Parathyroid adenoma (tissue), 2 donors: Measurements from ENCODE around the gene TMEM192.

ENCODE experiments used
- H2AFZ ChIP-seq: fragments of 300-600 bp; sonication (generic); one replicate; pipeline ENCODE4 v1.7.0; 2017; ENCODE audit warnings: antibody characterized with exemption, mild to moderate bottlenecking
- H3K27ac ChIP-seq: fragments of 300-600 bp; sonication (generic); one replicate; pipeline ENCODE4 v1.7.0; 2017
- H3K27me3 ChIP-seq: fragments of 300-600 bp; sonication (generic); one replicate; pipeline ENCODE4 v1.7.0; 2017; ENCODE audit warnings: low read length; ENCODE audit not compliant: control insufficient read depth, insufficient read depth
- H3K36me3 ChIP-seq: fragments of 300-600 bp; sonication (generic); one replicate; pipeline ENCODE4 v1.7.0; 2017; ENCODE audit warnings: low read length; ENCODE audit not compliant: control insufficient read depth, insufficient read depth
- H3K4me1 ChIP-seq: fragments of 300-600 bp; sonication (generic); one replicate; pipeline ENCODE4 v1.7.0; 2017; ENCODE audit warnings: control low read depth
- H3K4me2 ChIP-seq: fragments of 300-600 bp; sonication (generic); one replicate; pipeline ENCODE4 v1.7.0; 2017; ENCODE audit warnings: low read length
- H3K4me3 ChIP-seq: fragments of 300-600 bp; sonication (generic); one replicate; pipeline ENCODE4 v1.7.0; 2017; ENCODE audit warnings: low read depth, low read length
- H3K79me2 ChIP-seq: fragments of 300-600 bp; sonication (generic); one replicate; pipeline ENCODE4 v1.7.0; 2017; ENCODE audit warnings: control low read depth
- H3K9ac ChIP-seq: fragments of 300-600 bp; sonication (generic); one replicate; pipeline ENCODE4 v1.7.0; 2017; ENCODE audit warnings: mild to moderate bottlenecking
- H3K9me3 ChIP-seq: fragments of 300-600 bp; sonication (generic); one replicate; pipeline ENCODE4 v1.7.0; 2017; ENCODE audit warnings: low read length; ENCODE audit not compliant: control insufficient read depth
- CTCF ChIP-seq: fragments of 300-600 bp; sonication (generic); IDR thresholded peaks from one replicate; pipeline ENCODE4 v1.7.0; 2017; ENCODE audit warnings: antibody characterized with exemption, mild to moderate bottlenecking
- donor health status: primary hyperparathyroidism.

TMEM192 gene

GRCh38 chr4:165112368-165113121 is at the start of gene TMEM192:
Gene TMEM192 (minus strand): TSS chr4:165112860. CDS start chr4:165112773, 87 bp downstream.
- no peak for TF ChIP-seq CTCF
- Histone ChIP-seq H3K36me3 (no peaks in the 10 kb centered on the region), H3K27me3 (no peaks in the 10 kb centered on the region)

DNA sequence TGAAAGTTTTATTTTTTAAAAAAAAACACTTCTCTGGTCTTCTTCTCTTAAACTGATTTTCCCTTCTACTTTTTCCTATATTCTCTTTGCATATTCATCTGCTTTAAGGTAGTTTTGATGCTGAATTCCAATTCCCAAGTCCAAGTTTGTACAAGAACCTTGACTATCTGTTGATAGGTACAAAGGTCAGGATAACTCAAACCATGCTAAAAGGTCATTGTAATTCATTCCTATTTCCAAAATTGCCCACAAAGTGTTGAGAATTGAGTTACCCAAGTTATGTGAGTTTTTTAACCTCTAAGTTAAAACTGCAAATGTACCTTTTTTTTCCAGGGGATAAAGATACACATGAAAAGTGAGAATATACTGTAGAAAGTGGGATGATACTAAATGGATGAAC is 46.1 kb upstream of the TMEM192 start:
- Histone ChIP-seq H3K9me3 (no peaks in the 10 kb centered on the region), H3K27me3 (no peaks in the 10 kb centered on the region), H3K4me3 (no peak overlapping the region), H3K79me2 (no peaks in the 10 kb centered on the region), H3K4me1 (no peaks in the 10 kb centered on the region), H3K4me2 (no peak overlapping the region), H3K9ac (no peak overlapping the region), H3K36me3 (no peaks in the 10 kb centered on the region), H2AFZ (no peak overlapping the region), H3K27ac (no peak overlapping the region)
- TF ChIP-seq CTCF = no peak

More at GRCh38 chr4:165112368-165113121, at the start of gene TMEM192:
- Histone ChIP-seq H3K4me1 (no peaks in the 10 kb centered on the region), H3K79me2 (no peaks in the 10 kb centered on the region), H3K4me3 (peak within 1 kb of the TSS; percentile 87), H3K27ac (peak within 1 kb of the TSS; percentile 92), H3K9ac (peak within 1 kb of the TSS; percentile 67), H3K4me2 (peak within 1 kb of the TSS; percentile 96), H3K9me3 (no peaks in the 10 kb centered on the region), H2AFZ (peak within 1 kb of the TSS; percentile 97)

DNA sequence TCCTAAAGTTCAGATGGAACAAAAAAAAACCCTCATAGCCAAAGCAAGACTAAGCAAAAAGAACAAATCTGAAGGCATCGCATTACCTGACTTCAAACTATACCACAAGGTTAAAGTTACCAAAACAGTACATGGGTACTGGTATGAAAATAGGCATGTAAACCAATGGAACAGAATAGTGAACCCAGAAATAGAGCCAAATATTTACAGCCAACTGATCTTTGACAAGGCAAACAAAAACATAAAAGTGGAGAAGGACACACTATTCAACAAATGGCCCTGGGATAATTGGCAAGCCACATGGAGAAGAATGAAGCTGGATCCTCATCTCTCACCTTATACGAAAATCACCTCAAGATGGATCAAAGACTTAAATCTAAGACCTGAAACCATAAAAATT is 44.2 kb upstream of the TMEM192 start:
- Histone ChIP-seq H3K79me2 (no peaks in the 10 kb centered on the region), H3K4me3 (no peak overlapping the region), H3K27me3 (no peaks in the 10 kb centered on the region), H3K9me3 (no peaks in the 10 kb centered on the region), H2AFZ (no peak overlapping the region), H3K4me1 (no peaks in the 10 kb centered on the region), H3K27ac (no peak overlapping the region), H3K36me3 (no peaks in the 10 kb centered on the region), H3K4me2 (no peak overlapping the region), H3K9ac (no peak overlapping the region)
- no peak for TF ChIP-seq CTCF

- no peaks in the 10 kb centered on the region for H3K36me3 ChIP-seq
- TF ChIP-seq CTCF = no peak
- H3K4me1 ChIP-seq = no peaks in the 10 kb centered on the region
- no peak overlapping the region for H3K4me3 ChIP-seq
- no peaks in the 10 kb centered on the region for H3K79me2 ChIP-seq
- no peak overlapping the region for H2AFZ ChIP-seq
- no peak overlapping the region for H3K27ac ChIP-seq
- no peaks in the 10 kb centered on the region for H3K9me3 ChIP-seq
- H3K4me2 ChIP-seq = no peak overlapping the region
- H3K27me3 ChIP-seq = no peaks in the 10 kb centered on the region
- no peak overlapping the region for H3K9ac ChIP-seq
Observed at GRCh38 chr4:165154482-165154881, 41.8 kb upstream of the TMEM192 start.

DNA sequence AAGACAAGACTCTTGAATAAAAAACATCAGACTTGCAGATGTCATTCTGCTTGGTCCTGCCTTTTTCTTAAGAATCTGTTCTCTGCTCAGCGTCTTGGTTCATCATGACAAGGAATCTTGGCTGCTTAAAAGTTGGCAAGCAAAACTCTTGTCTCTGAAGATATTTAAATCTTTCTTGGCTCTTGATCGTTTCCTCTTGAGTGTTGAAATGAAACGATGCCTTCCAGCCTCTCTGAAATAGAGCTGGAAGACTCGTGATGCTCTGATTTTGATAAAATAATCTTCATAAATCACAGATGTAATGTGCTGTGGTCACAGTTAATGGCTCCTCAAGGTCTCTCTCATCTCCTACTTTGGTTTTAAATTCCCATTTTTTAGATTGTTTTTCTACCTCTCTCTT is 39.9 kb upstream of the TMEM192 start:
- H3K27ac ChIP-seq = no peak overlapping the region
- no peaks in the 10 kb centered on the region for H3K9me3 ChIP-seq
- H2AFZ ChIP-seq = no peak overlapping the region
- TF ChIP-seq CTCF = no peak
- no peaks in the 10 kb centered on the region for H3K79me2 ChIP-seq
- H3K4me3 ChIP-seq = no peak overlapping the region
- H3K27me3 ChIP-seq = no peaks in the 10 kb centered on the region
- no peak overlapping the region for H3K9ac ChIP-seq
- H3K4me1 ChIP-seq = no peaks in the 10 kb centered on the region
- no peak overlapping the region for H3K4me2 ChIP-seq
- H3K36me3 ChIP-seq = no peaks in the 10 kb centered on the region
